KOPT-K1 (cell line): Measurements from ENCODE around the gene CNBD2.
"Not testable (repeated sequence)": the region's sequence is repeated elsewhere in the genome, so short reads cannot be mapped to it uniquely, and the experiment has no call there.

Experiments
- H3K27ac ChIP-seq: fragments of 200-600 bp; sonication (generic); 2 replicates; pipeline ENCODE4 v1.5.1; 2016; ENCODE audit warnings: antibody characterized with exemption, mild to moderate bottlenecking, low read depth, low read length; ENCODE audit not compliant: poor library complexity, severe bottlenecking
- H3K36me3 ChIP-seq: fragments of 200-600 bp; sonication (generic); 2 replicates; pipeline ENCODE4 v1.5.1; 2017; ENCODE audit warnings: antibody characterized with exemption, mild to moderate bottlenecking, low read length, moderate library complexity; ENCODE audit not compliant: insufficient read depth
- H3K9me3 ChIP-seq: fragments of 200-600 bp; sonication (generic); 2 replicates; pipeline ENCODE4 v1.5.1; 2017; ENCODE audit warnings: antibody characterized with exemption, low read length, mild to moderate bottlenecking; ENCODE audit not compliant: insufficient read depth, poor library complexity, severe bottlenecking

The CNBD2 gene

DNA sequence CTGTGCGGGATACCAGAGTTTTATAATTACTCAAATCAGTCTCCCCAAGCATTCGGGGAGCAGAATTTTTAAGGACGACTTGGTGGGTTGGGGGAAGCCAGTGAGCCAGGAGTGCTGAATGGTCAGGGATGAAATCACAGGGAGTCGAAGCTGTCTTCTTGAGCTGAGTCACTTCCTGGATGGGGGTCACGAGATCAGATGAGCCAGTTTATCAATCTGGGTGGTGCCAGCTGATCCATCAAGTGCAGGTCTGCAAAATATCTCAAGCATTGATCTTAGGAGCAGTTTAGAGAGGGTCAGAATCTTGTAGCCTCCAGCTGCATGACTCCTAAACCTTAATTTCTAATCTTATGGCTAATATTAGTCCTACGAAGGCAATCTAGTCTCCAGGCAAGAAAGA, 111.6 kb downstream of the CNBD2 start:
- not testable (repeated sequence) for H3K9me3 ChIP-seq, H3K27ac ChIP-seq, H3K36me3 ChIP-seq
